Cardiac muscle cell (in vitro differentiated cells and primary cell): ENCODE data around the gene GDAP2. TPM values are rescaled to one million over a fixed set of nuclear protein-coding genes. Genes with fewer than 3 reads are reported as not detected.

Experiments used
- DNase-seq, 2 donors: peaks; one replicate each; pipeline versions ENCODE4 v3.0.0 to v3.0.0-alpha.2; 2010 to 2017; ENCODE audit warnings: low read depth in 1 of 2, low spot score in 1 of 2
- H3K27ac ChIP-seq: fragments of 200-600 bp; sonication (generic); 2 replicates; pipeline ENCODE4 v1.5.1; 2016
- H3K27me3 ChIP-seq: fragments of 200-600 bp; sonication (generic); 2 replicates; pipeline ENCODE4 v1.6.0; 2016; ENCODE audit warnings: control low read depth
- H3K36me3 ChIP-seq: fragments of 200-600 bp; sonication (generic); 2 replicates; pipeline ENCODE4 v1.5.1; 2016; ENCODE audit warnings: control low read depth
- H3K4me1 ChIP-seq: fragments of 200-600 bp; sonication (generic); 2 replicates; pipeline ENCODE4 v1.8.1; 2017; ENCODE audit warnings: low read depth, mild to moderate bottlenecking, mixed run types
- H3K4me3 ChIP-seq: fragments of 200-600 bp; sonication (generic); 2 replicates; pipeline ENCODE4 v1.5.1; 2016; ENCODE audit warnings: mild to moderate bottlenecking
- H3K9me3 ChIP-seq: fragments of 200-600 bp; sonication (generic); 2 replicates; pipeline ENCODE4 v1.5.1; 2017; ENCODE audit warnings: low read depth, mild to moderate bottlenecking, control low read depth
- CTCF ChIP-seq: IDR thresholded peaks from 2 replicates; pipeline ENCODE4 v1.5.1; 2012; ENCODE audit warnings: low read depth, mild to moderate bottlenecking, low read length
- polyA plus RNA-seq: library from polyadenylated mRNA; unstranded; fragments of >200 nt; fragmentation: Nextera tagmentation; extraction: Ambion mirVana; gene quantifications from 2 replicates; pipeline ENCODE4 v1.2.1, GENCODE V29; 2016
- total RNA-seq: library from RNA; depleted of rRNA; stranded (reverse); fragments of >200 nt; gene quantifications from 2 replicates; pipeline ENCODE4 v1.2.3, GENCODE V29; 2016

The GDAP2 gene
- total and polyA plus RNA-seq, 2 experiments from 2014 or later, result 9.1 to 16.5 TPM

DNA sequence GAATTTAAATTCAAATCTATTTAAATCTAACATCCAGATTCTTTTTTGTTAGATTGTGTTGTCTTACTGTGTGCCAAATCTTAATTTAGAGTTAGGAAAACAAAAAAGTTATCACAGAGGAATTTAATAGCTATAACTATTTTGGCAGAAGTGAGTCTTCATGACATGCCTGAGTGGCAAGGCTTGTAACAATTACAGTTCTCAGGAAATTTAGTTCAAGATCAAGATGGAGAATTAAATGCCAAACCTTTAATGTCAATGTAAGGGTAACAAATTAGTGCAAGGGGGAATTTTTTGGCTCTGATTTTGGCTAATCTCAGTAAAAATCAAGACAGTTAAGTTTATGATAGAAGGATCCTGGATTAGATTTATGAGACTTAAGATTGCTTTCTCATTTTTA is 58.4 kb downstream of the GDAP2 start:
- Histone ChIP-seq H3K4me3 (no peak overlapping the region), H3K27ac (no peak overlapping the region), H3K27me3 (no peaks in the 10 kb centered on the region), H3K4me1 (no peaks in the 10 kb centered on the region), H3K9me3 (no peaks in the 10 kb centered on the region), H3K36me3 (peaks cover 40% of the 10 kb centered on the region)
- no peak for TF ChIP-seq CTCF
- DNase-seq, result no peak

- no peak for DNase-seq
- H3K4me3 ChIP-seq, result no peak overlapping the region
- H3K4me1 ChIP-seq, result peaks cover 10% of the 10 kb centered on the region
- peaks cover 7% of the 10 kb centered on the region for H3K36me3 ChIP-seq
- no peak for TF ChIP-seq CTCF
- H3K27ac ChIP-seq, result no peak overlapping the region
- H3K9me3 ChIP-seq, result no peaks in the 10 kb centered on the region
- H3K27me3 ChIP-seq, result no peaks in the 10 kb centered on the region
Observed at GRCh38 chr1:117861694-117862093, 67.7 kb downstream of the GDAP2 start.

DNA sequence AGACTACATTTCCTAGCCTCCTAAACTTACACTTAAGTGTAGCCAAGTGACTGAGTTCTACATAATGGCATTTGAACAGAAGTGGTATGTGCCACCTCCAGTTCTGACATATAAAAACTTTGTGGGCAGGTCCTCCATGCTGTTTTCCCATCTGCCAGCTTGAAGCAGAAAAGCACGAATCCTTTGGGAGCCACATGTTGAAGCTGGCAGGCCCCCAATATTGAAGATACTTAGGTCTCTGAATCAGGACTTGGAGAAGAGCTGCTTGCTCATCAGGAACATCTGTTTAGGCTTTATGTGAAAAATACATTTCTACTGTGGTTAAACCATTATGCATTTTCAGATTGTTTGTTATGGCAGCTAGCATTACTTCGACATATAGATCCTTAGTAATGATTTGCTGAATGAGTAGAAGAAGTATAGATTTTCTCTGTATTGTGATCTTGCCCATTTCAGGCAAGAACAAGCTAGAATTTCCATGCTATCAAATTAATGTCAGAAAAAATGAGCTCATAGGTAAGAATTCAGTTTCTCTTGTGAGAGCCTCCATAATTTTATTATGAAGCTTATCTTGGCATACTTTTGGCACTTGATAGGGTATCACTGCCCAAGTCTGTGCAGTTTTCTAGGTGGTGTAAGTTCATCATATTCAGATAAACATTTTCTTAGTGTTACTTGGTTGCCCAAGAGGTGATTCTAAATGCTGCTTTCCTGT is 68.4 kb downstream of the GDAP2 start:
- H3K4me1 ChIP-seq, result peaks cover 10% of the 10 kb centered on the region
- peak in 1 of 2 donors; percentile 4 for DNase-seq
- H3K27me3 ChIP-seq, result no peaks in the 10 kb centered on the region

GRCh38 chr1:117859901-117860300 is 69.5 kb downstream of the GDAP2 start:
- no peaks in the 10 kb centered on the region for H3K36me3 ChIP-seq
- no peak overlapping the region for H3K27ac ChIP-seq
- no peaks in the 10 kb centered on the region for H3K9me3 ChIP-seq
- H3K27me3 ChIP-seq, result no peaks in the 10 kb centered on the region
- DNase-seq, result no peak
- no peak overlapping the region for H3K4me3 ChIP-seq
- no peak for TF ChIP-seq CTCF
- H3K4me1 ChIP-seq, result peaks cover 10% of the 10 kb centered on the region

More for the DNA sequence above, 68.4 kb downstream of the GDAP2 start:
- H3K36me3 ChIP-seq, result peaks cover 3% of the 10 kb centered on the region
- no peaks in the 10 kb centered on the region for H3K9me3 ChIP-seq
- no peak overlapping the region for H3K4me3 ChIP-seq
- TF ChIP-seq CTCF, result no peak
- H3K27ac ChIP-seq, result no peak overlapping the region

DNA sequence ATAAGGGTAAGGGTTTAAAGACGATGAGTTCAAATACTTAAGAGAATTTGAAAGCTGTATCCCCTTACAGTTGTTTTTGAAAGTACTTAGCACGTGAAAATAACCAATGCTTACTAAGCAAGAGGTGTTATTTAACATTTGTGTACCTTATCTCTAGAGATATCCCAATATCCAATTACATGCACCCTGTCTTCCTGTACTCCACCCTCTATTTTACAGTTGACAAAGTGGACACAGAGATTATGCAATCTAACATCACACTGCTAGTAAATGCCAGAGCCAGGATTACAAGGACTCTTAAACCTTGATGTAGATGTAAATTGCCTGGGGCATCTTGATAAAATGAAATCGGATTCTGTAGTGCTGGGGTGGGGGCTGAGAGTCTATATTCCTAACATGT is 72.0 kb downstream of the GDAP2 start:
- Histone ChIP-seq H3K27me3 (no peaks in the 10 kb centered on the region), H3K4me1 (peaks cover 10% of the 10 kb centered on the region), H3K4me3 (no peak overlapping the region), H3K27ac (no peak overlapping the region), H3K9me3 (no peaks in the 10 kb centered on the region), H3K36me3 (no peaks in the 10 kb centered on the region)
- peak in 1 of 2 donors; percentile 6 for DNase-seq
- no peak for TF ChIP-seq CTCF
